CD4-positive, alpha-beta T cell (primary cell): ENCODE results near the gene CACHD1. TPM values are rescaled to one million over a fixed set of nuclear protein-coding genes. Genes with fewer than 3 reads are reported as not detected.

ENCODE experiments used
- ATAC-seq: fragments of 200-7000 bp; cut with Tn5 transposase; one replicate; pipeline ENCODE4 v1.10.0; 2022; ENCODE audit warnings: mild to moderate bottlenecking; ENCODE audit not compliant: poor library complexity
- CTCF ChIA-PET: fragments of 350-600 bp; sonication (Branson Sonifier 250); formaldehyde crosslinking; loops from one replicate; lab custom pipeline; 2021; ENCODE audit warnings: antibody characterized with exemption, inconsistent platforms; lab: Charles Lee
- POLR2A ChIA-PET: fragments of 350-600 bp; sonication (Branson Sonifier 250); formaldehyde crosslinking; loops from one replicate; lab custom pipeline; 2021; ENCODE audit warnings: antibody characterized with exemption, inconsistent platforms; lab: Charles Lee
- DNase-seq, 14 experiments: peaks; one replicate each; pipeline ENCODE4 v3.0.0-alpha.2; 2013 to 2020; ENCODE audit warnings: mixed read lengths in 2 of 14
- H3K27ac ChIP-seq, 2 donors: one replicate each; pipeline versions ENCODE4 v1.5.1 to v1.7.0; 2013; ENCODE audit warnings: low read length in 2 of 2, low read depth in 1 of 2, mild to moderate bottlenecking in 1 of 2
- H3K27me3 ChIP-seq, 2 experiments: 1 replicate in 1 of 2; 2 replicates in 1 of 2; pipeline versions ENCODE4 v1.6.1 to v1.7.0; 2013; ENCODE audit warnings: low read length in 2 of 2, control low read depth in 1 of 2, mild to moderate bottlenecking in 1 of 2, moderate library complexity in 1 of 2; ENCODE audit not compliant: insufficient read depth in 2 of 2, control insufficient read depth in 1 of 2
- H3K36me3 ChIP-seq: one replicate; pipeline ENCODE4 v1.6.1; 2013; ENCODE audit warnings: low read length, control low read depth; ENCODE audit not compliant: insufficient read depth
- H3K4me1 ChIP-seq: one replicate; pipeline ENCODE4 v1.6.1; 2013; ENCODE audit warnings: low read length, control low read depth; ENCODE audit not compliant: insufficient read depth
- H3K4me3 ChIP-seq: one replicate; pipeline ENCODE4 v1.5.1; 2013; ENCODE audit warnings: mild to moderate bottlenecking, low read length, moderate library complexity
- H3K9me3 ChIP-seq, 2 experiments: 1 replicate in 1 of 2; 2 replicates in 1 of 2; pipeline versions ENCODE4 v1.6.1 to v1.7.0; 2013; ENCODE audit warnings: low read length in 2 of 2, mild to moderate bottlenecking in 2 of 2, control low read depth in 1 of 2, moderate library complexity in 1 of 2; ENCODE audit not compliant: control insufficient read depth in 1 of 2, insufficient read depth in 1 of 2
- H3K27ac Mint-ChIP-seq: one replicate; pipeline ENCODE4 v1.8.0; 2020; ENCODE audit warnings: mixed read lengths
- H3K27me3 Mint-ChIP-seq: one replicate; pipeline ENCODE4 v1.8.0; 2021; ENCODE audit warnings: mixed read lengths
- H3K36me3 Mint-ChIP-seq: one replicate; pipeline ENCODE4 v1.8.0; 2021; ENCODE audit warnings: low read depth, mixed read lengths
- H3K4me1 Mint-ChIP-seq: one replicate; pipeline ENCODE4 v1.8.0; 2021; ENCODE audit warnings: low read depth, mixed read lengths
- H3K4me3 Mint-ChIP-seq: one replicate; pipeline ENCODE4 v1.8.0; 2020; ENCODE audit warnings: mild to moderate bottlenecking, mixed read lengths
- H3K9me3 Mint-ChIP-seq: one replicate; pipeline ENCODE4 v1.8.0; 2020; ENCODE audit warnings: mixed read lengths
- CTCF ChIP-seq: fragments of 200-600 bp; IDR thresholded peaks from one replicate; pipeline ENCODE4 v1.8.0; 2022; ENCODE audit warnings: antibody characterized with exemption, mild to moderate bottlenecking
- intact Hi-C, 2 experiments: fragments of 100-400 bp; cut with DNase I in 1 of 2; cut with micrococcal nuclease in 1 of 2; formaldehyde crosslinking; loops; one replicate each; pipeline versions ENCODE4 v1.15.1 to v1.9.0; 2023 to 2025; cut with DNase I, micrococcal nuclease
- total RNA-seq, 174 experiments: library from RNA in 2 of 174; stranded (reverse) in 2 of 174; gene quantifications; one replicate each; pipeline ENCODE4 v1.2.3 and lab custom pipeline; 2021 to 2026

CACHD1 gene
- total RNA-seq, 2 experiments from 2014 or later: 6.2 to 7.1 TPM

- H3K9me3 Mint-ChIP-seq: no peaks in the 10 kb centered on the region
- no peak for TF ChIP-seq CTCF
- H3K9me3 ChIP-seq: no peaks in the 10 kb centered on the region
- H3K36me3 Mint-ChIP-seq: no peaks in the 10 kb centered on the region
- POLR2A ChIA-PET: no interaction called here
- H3K4me1 Mint-ChIP-seq: peaks cover 3% of the 10 kb centered on the region
- DNase-seq (no peak), ATAC-seq (no peak)
- CTCF ChIA-PET: no interaction called here
- H3K36me3 ChIP-seq: no peaks in the 10 kb centered on the region
- no peaks in the 10 kb centered on the region for H3K27me3 ChIP-seq
- no peaks in the 10 kb centered on the region for H3K4me1 ChIP-seq
- no peak overlapping the region for H3K27ac ChIP-seq
- no peaks in the 10 kb centered on the region for H3K27me3 Mint-ChIP-seq
- no peak overlapping the region for H3K27ac Mint-ChIP-seq
- intact Hi-C loops: no loop called here
- no peak overlapping the region for H3K4me3 ChIP-seq
- H3K4me3 Mint-ChIP-seq: no peak overlapping the region
Measured at GRCh38 chr1:64624808-64625207, 154.9 kb downstream of the CACHD1 start.

GRCh38 chr1:64630611-64631010 lies 160.7 kb downstream of the CACHD1 start:
- CTCF ChIA-PET: no interaction called here

GRCh38 chr1:64631346-64632034 lies 161.6 kb downstream of the CACHD1 start:
- H3K36me3 Mint-ChIP-seq: peaks cover 25% of the 10 kb centered on the region
- no peak overlapping the region for H3K27ac Mint-ChIP-seq
- H3K9me3 ChIP-seq: no peaks in the 10 kb centered on the region
- DNase-seq: no peak
- peaks cover 26% of the 10 kb centered on the region for H3K4me1 Mint-ChIP-seq
- H3K4me1 ChIP-seq: peaks cover 4% of the 10 kb centered on the region
- H3K4me3 Mint-ChIP-seq: no peak overlapping the region
- ATAC-seq: no peak
- no peaks in the 10 kb centered on the region for H3K27me3 Mint-ChIP-seq
- H3K27ac ChIP-seq: no peak overlapping the region
- no peaks in the 10 kb centered on the region for H3K36me3 ChIP-seq
- H3K27me3 ChIP-seq: no peaks in the 10 kb centered on the region
- ChIA-PET CTCF (no interaction called here), POLR2A (no interaction called here)
- intact Hi-C loops: no loop called here
- no peak overlapping the region for H3K4me3 ChIP-seq
- TF ChIP-seq CTCF: no peak
- H3K9me3 Mint-ChIP-seq: no peaks in the 10 kb centered on the region

More at GRCh38 chr1:64630611-64631010, 160.7 kb downstream of the CACHD1 start:
- H3K9me3 Mint-ChIP-seq: no peaks in the 10 kb centered on the region
- no peaks in the 10 kb centered on the region for H3K9me3 ChIP-seq
- POLR2A ChIA-PET: interaction anchor here (0.7 kb wide), 1 partner anchor 29 kb away, joined by 4 read pairs; no protein-coding TSS in a partner anchor
- no peak overlapping the region for H3K27ac ChIP-seq
- H3K27me3 Mint-ChIP-seq: no peaks in the 10 kb centered on the region
- H3K4me1 ChIP-seq: peaks cover 4% of the 10 kb centered on the region
- H3K4me3 Mint-ChIP-seq: peak overlapping the region; percentile 62
- ATAC-seq (peak; percentile 26), DNase-seq (peak in 2 of 14 experiments; percentile 3 to 8)
- intact Hi-C loops: no loop called here
- H3K4me1 Mint-ChIP-seq: peaks cover 26% of the 10 kb centered on the region
- H3K36me3 Mint-ChIP-seq: peaks cover 24% of the 10 kb centered on the region
- H3K27me3 ChIP-seq: no peaks in the 10 kb centered on the region
- H3K4me3 ChIP-seq: peak overlapping the region; percentile 15
- TF ChIP-seq CTCF: no peak
- H3K36me3 ChIP-seq: no peaks in the 10 kb centered on the region
- peak overlapping the region; percentile 24 for H3K27ac Mint-ChIP-seq
